OCI-LY1 (cell line): ENCODE results near the gene CMTM8.

Source experiments
- EZH2 ChIP-seq: fragments of 200-600 bp; sonication (generic), shearing (Covaris generic); IDR thresholded peaks from 2 replicates; pipeline ENCODE4 v1.8.0; 2017; ENCODE audit warnings: borderline replicate concordance, mixed run types, mild to moderate bottlenecking, antibody characterized with exemption, low read length, moderate library complexity, mixed read lengths
- TF ChIP-seq, protein P1 (sequence below): fragments of 200-600 bp; sonication (generic), shearing (Covaris generic); IDR thresholded peaks from 2 replicates; pipeline ENCODE4 v1.5.1; 2017; ENCODE audit warnings: mild to moderate bottlenecking, antibody characterized with exemption, low read length, moderate library complexity, mixed read lengths

DNA sequence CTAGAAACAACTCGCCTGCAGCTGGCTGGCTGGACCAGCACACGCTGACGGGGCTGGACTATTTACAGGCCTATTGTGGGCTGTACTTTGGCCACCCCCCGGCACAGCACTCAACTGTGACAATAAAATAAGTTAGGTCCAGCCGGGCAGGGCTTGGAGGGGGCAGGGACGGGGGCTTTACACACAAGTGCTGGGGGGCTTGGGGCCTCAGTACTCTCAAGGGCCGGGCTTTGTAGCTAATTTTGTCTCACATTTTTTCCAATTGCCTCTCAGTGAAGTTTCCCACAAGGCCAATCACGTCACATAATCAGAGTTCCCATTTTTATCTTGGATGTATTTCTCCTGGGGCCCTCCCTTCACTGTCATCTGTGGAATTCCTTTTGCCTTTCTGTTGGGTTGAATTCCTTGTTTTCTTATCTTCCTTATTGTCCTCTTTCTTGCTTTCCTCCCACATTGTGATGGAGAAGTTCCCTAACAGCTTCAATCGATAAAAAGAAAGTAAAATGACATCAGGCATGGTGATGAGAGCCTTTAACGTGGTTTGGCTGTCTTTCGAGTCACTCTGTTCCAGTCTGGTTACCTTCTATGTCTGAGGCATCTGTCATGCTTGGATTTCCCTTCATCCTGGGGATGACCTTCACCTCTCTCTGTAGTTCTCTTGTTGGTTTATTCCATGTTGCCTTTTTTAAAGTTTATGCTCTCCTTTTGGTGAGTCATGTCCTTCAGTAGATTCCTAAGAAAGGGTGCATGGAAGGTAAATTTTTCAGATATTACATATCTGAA, 109.1 kb downstream of the CMTM8 start:
- TF ChIP-seq, protein P1, sequence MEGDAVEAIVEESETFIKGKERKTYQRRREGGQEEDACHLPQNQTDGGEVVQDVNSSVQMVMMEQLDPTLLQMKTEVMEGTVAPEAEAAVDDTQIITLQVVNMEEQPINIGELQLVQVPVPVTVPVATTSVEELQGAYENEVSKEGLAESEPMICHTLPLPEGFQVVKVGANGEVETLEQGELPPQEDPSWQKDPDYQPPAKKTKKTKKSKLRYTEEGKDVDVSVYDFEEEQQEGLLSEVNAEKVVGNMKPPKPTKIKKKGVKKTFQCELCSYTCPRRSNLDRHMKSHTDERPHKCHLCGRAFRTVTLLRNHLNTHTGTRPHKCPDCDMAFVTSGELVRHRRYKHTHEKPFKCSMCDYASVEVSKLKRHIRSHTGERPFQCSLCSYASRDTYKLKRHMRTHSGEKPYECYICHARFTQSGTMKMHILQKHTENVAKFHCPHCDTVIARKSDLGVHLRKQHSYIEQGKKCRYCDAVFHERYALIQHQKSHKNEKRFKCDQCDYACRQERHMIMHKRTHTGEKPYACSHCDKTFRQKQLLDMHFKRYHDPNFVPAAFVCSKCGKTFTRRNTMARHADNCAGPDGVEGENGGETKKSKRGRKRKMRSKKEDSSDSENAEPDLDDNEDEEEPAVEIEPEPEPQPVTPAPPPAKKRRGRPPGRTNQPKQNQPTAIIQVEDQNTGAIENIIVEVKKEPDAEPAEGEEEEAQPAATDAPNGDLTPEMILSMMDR, result no peak
- TF ChIP-seq EZH2, result no peak
